LoVo (cell line): ENCODE results near the gene FAM124A.

Experiments used
- DNase-seq: peaks from one replicate; pipeline ENCODE4 v3.0.0-alpha.2; 2016; ENCODE audit warnings: low spot score

Gene FAM124A

GRCh38 chr13:51243832-51244231, 21.6 kb downstream of the FAM124A start:
- DNase-seq: no peak

GRCh38 chr13:51244637-51245405, 22.6 kb downstream of the FAM124A start:
- DNase-seq: no peak

- no peak for DNase-seq
Measured at GRCh38 chr13:51245583-51245982, 23.4 kb downstream of the FAM124A start.

GRCh38 chr13:51246025-51246417, 23.8 kb downstream of the FAM124A start:
- no peak for DNase-seq

- DNase-seq: no peak
Measured at GRCh38 chr13:51246418-51247277, 24.4 kb downstream of the FAM124A start.

GRCh38 chr13:51249255-51249654, 27.1 kb downstream of the FAM124A start:
- DNase-seq: no peak

- DNase-seq: no peak
Measured at GRCh38 chr13:51249770-51250741, 27.9 kb downstream of the FAM124A start.

GRCh38 chr13:51251480-51251879, 29.3 kb downstream of the FAM124A start:
- no peak for DNase-seq

GRCh38 chr13:51252954-51253532, 30.8 kb downstream of the FAM124A start:
- DNase-seq: no peak

- DNase-seq: no peak
Measured at GRCh38 chr13:51255556-51255955, 33.4 kb downstream of the FAM124A start.

- DNase-seq: no peak
Measured at GRCh38 chr13:51257187-51257586, 35.0 kb downstream of the FAM124A start.

GRCh38 chr13:51258612-51259548, 36.7 kb downstream of the FAM124A start:
- DNase-seq: no peak

- DNase-seq: no peak
Measured at GRCh38 chr13:51260154-51260553, 38.0 kb downstream of the FAM124A start.

- no peak for DNase-seq
Measured at GRCh38 chr13:51261610-51262249, 39.5 kb downstream of the FAM124A start.

GRCh38 chr13:51262501-51263211, 40.5 kb downstream of the FAM124A start:
- DNase-seq: no peak

GRCh38 chr13:51266642-51267041, 44.4 kb downstream of the FAM124A start:
- DNase-seq: no peak

- no peak for DNase-seq
Measured at GRCh38 chr13:51267622-51268021, 45.4 kb downstream of the FAM124A start.

GRCh38 chr13:51269039-51269438, 46.8 kb downstream of the FAM124A start:
- DNase-seq: no peak
